ENCODE data around the gene AMOTL1.
"Not testable (repeated sequence)": the region's sequence is repeated elsewhere in the genome, so short reads cannot be mapped to it uniquely, and the experiment has no call there.

Gene AMOTL1

GRCh38 chr11:94910779-94911178 is 142.6 kb downstream of the AMOTL1 start:
- no peaks in the 10 kb centered on the region for H3K4me1 Mint-ChIP-seq
- DNase-seq (no peak), ATAC-seq (no peak)
- no peak overlapping the region for H3K4me3 Mint-ChIP-seq
- no peaks in the 10 kb centered on the region for H3K27me3 Mint-ChIP-seq
- no peak overlapping the region for H3K27ac Mint-ChIP-seq
- no peaks in the 10 kb centered on the region for H3K9me3 Mint-ChIP-seq

GRCh38 chr11:94912806-94913205 is 144.7 kb downstream of the AMOTL1 start:
- Mint-ChIP-seq H3K9me3 (no peaks in the 10 kb centered on the region), H3K27ac (no peak overlapping the region), H3K4me1 (no peaks in the 10 kb centered on the region), H3K4me3 (no peak overlapping the region), H3K27me3 (no peaks in the 10 kb centered on the region)
- no peak for DNase-seq
- no peak for ATAC-seq

- not testable (repeated sequence) for ATAC-seq, H3K9me3 Mint-ChIP-seq, H3K4me1 Mint-ChIP-seq, H3K27ac Mint-ChIP-seq, DNase-seq, H3K27me3 Mint-ChIP-seq, H3K4me3 Mint-ChIP-seq
Measured at GRCh38 chr11:94913718-94914394, 145.7 kb downstream of the AMOTL1 start.

GRCh38 chr11:94920311-94920710 is 152.2 kb downstream of the AMOTL1 start:
- H3K27ac Mint-ChIP-seq = no peak overlapping the region
- peaks cover 14% of the 10 kb centered on the region for H3K4me1 Mint-ChIP-seq
- DNase-seq = no peak
- no peaks in the 10 kb centered on the region for H3K27me3 Mint-ChIP-seq
- no peak overlapping the region for H3K4me3 Mint-ChIP-seq
- no peak for ATAC-seq
- H3K9me3 Mint-ChIP-seq = peaks cover 0 to 8% of the 10 kb centered on the region in 2 donors

GRCh38 chr11:94922321-94923003 is 154.3 kb downstream of the AMOTL1 start:
- DNase-seq (no peak), ATAC-seq (no peak)
- H3K9me3 Mint-ChIP-seq = peaks cover 5 to 17% of the 10 kb centered on the region in 2 donors
- H3K27ac Mint-ChIP-seq = peak overlapping the region in 1 of 2 donors; percentile 17
- peaks cover 30% of the 10 kb centered on the region for H3K4me1 Mint-ChIP-seq
- H3K4me3 Mint-ChIP-seq = no peak overlapping the region
- H3K27me3 Mint-ChIP-seq = no peaks in the 10 kb centered on the region

GRCh38 chr11:94923004-94923334 is 154.8 kb downstream of the AMOTL1 start:
- Mint-ChIP-seq H3K4me3 (no peak overlapping the region), H3K4me1 (peaks cover 31% of the 10 kb centered on the region), H3K27ac (no peak overlapping the region), H3K9me3 (peaks cover 5 to 17% of the 10 kb centered on the region in 2 donors), H3K27me3 (no peaks in the 10 kb centered on the region)
- DNase-seq = no peak
- ATAC-seq = no peak

- H3K27me3 Mint-ChIP-seq = no peaks in the 10 kb centered on the region
- H3K27ac Mint-ChIP-seq = no peak overlapping the region
- ATAC-seq = no peak
- peak overlapping the region in 1 of 2 donors; percentile 4 for H3K4me3 Mint-ChIP-seq
- H3K4me1 Mint-ChIP-seq = peaks cover 39% of the 10 kb centered on the region
- H3K9me3 Mint-ChIP-seq = peaks cover 5 to 17% of the 10 kb centered on the region in 2 donors
- DNase-seq = no peak
Measured at GRCh38 chr11:94924171-94924572, 156.0 kb downstream of the AMOTL1 start.

GRCh38 chr11:94924612-94925011 is 156.5 kb downstream of the AMOTL1 start:
- DNase-seq = no peak
- peaks cover 39% of the 10 kb centered on the region for H3K4me1 Mint-ChIP-seq
- H3K27ac Mint-ChIP-seq = peak overlapping the region in 1 of 2 donors; percentile 38
- ATAC-seq = peak; percentile 61
- no peaks in the 10 kb centered on the region for H3K27me3 Mint-ChIP-seq
- peak overlapping the region; percentile 4 for H3K4me3 Mint-ChIP-seq
- H3K9me3 Mint-ChIP-seq = peaks cover 5 to 17% of the 10 kb centered on the region in 2 donors

GRCh38 chr11:94925422-94926270 is 157.5 kb downstream of the AMOTL1 start:
- Mint-ChIP-seq H3K4me3 (no peak overlapping the region), H3K9me3 (peaks cover 5 to 17% of the 10 kb centered on the region in 2 donors), H3K27ac (peak overlapping the region in 1 of 2 donors; percentile 38), H3K4me1 (peaks cover 39% of the 10 kb centered on the region), H3K27me3 (no peaks in the 10 kb centered on the region)
- no peak for DNase-seq
- ATAC-seq = peak; percentile 19

- no peak for ATAC-seq
- H3K27ac Mint-ChIP-seq = peak overlapping the region in 1 of 2 donors; percentile 29
- no peak for DNase-seq
- peaks cover 39% of the 10 kb centered on the region for H3K4me1 Mint-ChIP-seq
- H3K9me3 Mint-ChIP-seq = peaks cover 5 to 17% of the 10 kb centered on the region in 2 donors
- no peak overlapping the region for H3K4me3 Mint-ChIP-seq
- H3K27me3 Mint-ChIP-seq = no peaks in the 10 kb centered on the region
Measured at GRCh38 chr11:94926271-94926625, 158.1 kb downstream of the AMOTL1 start.
